K562 (cell line): ENCODE data around the gene XPC. TPM values are rescaled to one million over a fixed set of nuclear protein-coding genes. Genes with fewer than 3 reads are reported as not detected.
"Not testable (repeated sequence)": the region's sequence is repeated elsewhere in the genome, so short reads cannot be mapped to it uniquely, and the experiment has no call there.

Source experiments
- ATAC-seq: fragments of 200-7000 bp; cut with Tn5 transposase; 3 replicates; pipeline ENCODE4 v1.9.1; 2020; ENCODE audit warnings: moderate library complexity
- BruUV-seq: library from RNA; stranded (reverse); fragments of 400-500 nt; replicated peaks from 2 replicates; lab custom pipeline; 2021; lab: Mats Ljungman, UMichigan
- CTCF ChIA-PET: fragments of 300-600 bp; formaldehyde crosslinking; extraction: SDS; loops from one replicate; lab custom pipeline; 2021; ENCODE audit warnings: low intra/inter-chr PET ratio; lab: Yijun Ruan, JAX
- POLR2A ChIA-PET: fragments of 300-600, 350-650 bp; sonication (Branson Sonifier 250); formaldehyde crosslinking; extraction: SDS; loops from one replicate; lab custom pipeline; 2021; ENCODE audit warnings: antibody characterized with exemption, inconsistent platforms; lab: Yijun Ruan, JAX
- DNase-seq, 4 experiments: peaks; one replicate each; pipeline versions ENCODE4 v3.0.0 to v3.0.0-alpha.2; 2011 to 2018; ENCODE audit warnings: low spot score in 3 of 4, mixed read lengths in 3 of 4; ENCODE audit errors: extremely low read depth in 1 of 4
- FAIRE-seq: peaks from 2 replicates; lab custom pipeline; 2011; peaks lifted over from hg19 to GRCh38; lab: Jason Lieb, UNC
- H2AFZ ChIP-seq: 2 replicates; pipeline ENCODE4 v1.6.0; 2011; ENCODE audit warnings: low read depth, low read length, control low read depth, inconsistent platforms
- H3K27ac ChIP-seq: fragments of 200-600 bp; 3 replicates; pipeline ENCODE4 v1.8.0; 2011; ENCODE audit warnings: low read depth, mild to moderate bottlenecking, control low read depth, inconsistent platforms, low read length, moderate library complexity, mixed read lengths; ENCODE audit errors: extremely low read depth
- H3K27me3 ChIP-seq, 2 experiments: fragments of 300-600 bp in 1 of 2; 2 replicates in 1 of 2; 3 replicates in 1 of 2; pipeline versions ENCODE4 v1.6.0 to v1.8.0; 2011; ENCODE audit warnings: inconsistent platforms in 2 of 2, low read length in 2 of 2, mild to moderate bottlenecking in 1 of 2, mixed read lengths in 1 of 2, moderate library complexity in 1 of 2; ENCODE audit not compliant: control insufficient read depth in 2 of 2, insufficient read depth in 2 of 2
- H3K36me3 ChIP-seq: fragments of 300-600 bp; 3 replicates; pipeline ENCODE4 v1.8.0; 2011; ENCODE audit warnings: mild to moderate bottlenecking, low read length, inconsistent platforms; ENCODE audit not compliant: control insufficient read depth, insufficient read depth
- H3K4me1 ChIP-seq, 2 experiments: fragments of 200-600 bp in 1 of 2; replicated peaks in 1 of 2; 2 replicates in 1 of 2; 3 replicates in 1 of 2; pipeline versions ENCODE4 v1.5.1 to v1.8.0; 2011; ENCODE audit warnings: inconsistent platforms in 2 of 2, low read length in 2 of 2, mild to moderate bottlenecking in 1 of 2, mixed read lengths in 1 of 2, moderate library complexity in 1 of 2; ENCODE audit not compliant: control insufficient read depth in 2 of 2, insufficient read depth in 2 of 2
- H3K4me2 ChIP-seq: 2 replicates; pipeline ENCODE4 v1.6.1; 2011; ENCODE audit warnings: low read length, control low read depth, inconsistent platforms, mixed read lengths; ENCODE audit not compliant: insufficient read depth
- H3K4me3 ChIP-seq: fragments of 200-600 bp; sonication (generic), shearing (Covaris generic); 2 replicates; pipeline ENCODE4 v1.5.1; 2016; ENCODE audit warnings: control low read depth, inconsistent platforms
- H3K79me2 ChIP-seq: fragments of 200-600 bp; 3 replicates; pipeline ENCODE4 v1.8.0; 2011; ENCODE audit warnings: low read length, inconsistent platforms; ENCODE audit not compliant: control insufficient read depth, insufficient read depth
- H3K9ac ChIP-seq, 2 experiments: 2 replicates each; pipeline versions ENCODE4 v1.6.0 to v1.6.1; 2011; ENCODE audit warnings: low read depth in 2 of 2, low read length in 2 of 2, control low read depth in 1 of 2, inconsistent platforms in 1 of 2, mild to moderate bottlenecking in 1 of 2, mixed read lengths in 1 of 2; ENCODE audit not compliant: insufficient read depth in 1 of 2
- H3K9me1 ChIP-seq: one replicate; pipeline ENCODE4 v1.6.0; 2011; ENCODE audit warnings: inconsistent platforms, mild to moderate bottlenecking, low read length, moderate library complexity; ENCODE audit not compliant: control insufficient read depth, insufficient read depth
- H3K9me3 ChIP-seq: replicated peaks from 2 replicates; pipeline ENCODE4 v1.5.1; 2011; ENCODE audit warnings: low read depth, low read length, inconsistent platforms; ENCODE audit not compliant: control insufficient read depth, insufficient read depth
- H4K20me1 ChIP-seq: replicated peaks from 2 replicates; pipeline ENCODE4 v1.6.1; 2011; ENCODE audit warnings: low read length, inconsistent platforms, mixed read lengths; ENCODE audit not compliant: control insufficient read depth, insufficient read depth
- AFF1 ChIP-seq, 2 experiments: fragments of 450-650 bp; IDR thresholded peaks; 2 replicates each; pipeline ENCODE4 v1.6.1; 2018; ENCODE audit warnings: mild to moderate bottlenecking in 2 of 2, low read depth in 1 of 2; ENCODE audit not compliant: partially characterized antibody in 2 of 2
- CBX1 ChIP-seq: sonication (generic); IDR thresholded peaks from 2 replicates; pipeline ENCODE4 v1.6.1; 2016; ENCODE audit warnings: antibody characterized with exemption, low read depth, mild to moderate bottlenecking
- DACH1 ChIP-seq: fragments of 450-650 bp; IDR thresholded peaks from 2 replicates; pipeline ENCODE4 v1.6.1; 2018; ENCODE audit not compliant: partially characterized antibody
- HIVEP1 ChIP-seq: fragments of 250-450 bp; sonication (Bioruptor Pico); IDR thresholded peaks from 2 replicates; pipeline ENCODE4 v1.4.0; 2020; ENCODE audit warnings: mild to moderate bottlenecking
- RBM25 ChIP-seq: fragments of 200-400 bp; formaldehyde crosslinking; IDR thresholded peaks from 2 replicates; pipeline ENCODE4 v1.6.1; 2018; ENCODE audit warnings: low read length, low read depth, moderate library complexity; ENCODE audit not compliant: severe bottlenecking
- TRIM28 ChIP-seq: fragments of 450-650 bp; IDR thresholded peaks from 2 replicates; pipeline ENCODE4 v1.6.1; 2017
- ZNF121 ChIP-seq: sonication (generic); formaldehyde crosslinking; conservative IDR thresholded peaks from 2 replicates; pipeline ENCODE4 v1.8.0; 2022; ENCODE audit warnings: missing genetic modification reagents
- ZNF316 ChIP-seq: fragments of 450-650 bp; IDR thresholded peaks from 2 replicates; pipeline ENCODE4 v1.6.1; 2016
- WGBS: fragments of 100-300 bp; shearing (Covaris generic); methylation state at CpG from one replicate; pipeline ENCODE4 v1.1.6; 2016; ENCODE audit warnings: low coverage, mixed read lengths; ENCODE audit not compliant: insufficient coverage; ENCODE audit errors: missing lambda C conversion rate; 5-methylcytosine and 5-hydroxymethylcytosine counted together
- in situ Hi-C: fragments of 300-500 bp; cut with MboI; formaldehyde crosslinking; loops from 4 replicates; pipeline ENCODE4 v1.15.0; 2018; ENCODE audit warnings: inconsistent platforms, mixed read lengths
- intact Hi-C: fragments of 100-400 bp; cut with micrococcal nuclease; formaldehyde crosslinking; loops from 2 replicates; pipeline ENCODE4 v1.14.2; 2022
- polyA plus RNA-seq, 8 experiments: library from polyadenylated mRNA; depleted of rRNA in 4 of 8; stranded (reverse) in 5 of 8; unstranded in 3 of 8; fragments of >200 nt; fragmentation: Nextera tagmentation in 2 of 8; fragmentation: Illumina TruSeq in 1 of 8; extraction: Ambion mirVana in 2 of 8; extraction: Trizol in 1 of 8; gene quantifications; 2 replicates each; pipeline versions ENCODE4 v1.2.1 to v1.2.3, GENCODE V29; 2011 to 2014; ENCODE audit warnings: inconsistent platforms in 1 of 8, missing spikeins in 1 of 8
- total RNA-seq, 7 experiments: library from RNA; depleted of rRNA in 6 of 7; stranded (reverse); fragments of >200 nt in 6 of 7; fragmentation: Illumina TruSeq in 2 of 7; extraction: Trizol in 2 of 7; gene quantifications; 2 replicates each; pipeline versions ENCODE4 v1.2.1 to v1.2.3, GENCODE V29; 2011 to 2021; ENCODE audit warnings: low replicate concordance in 1 of 7

The XPC gene
- total and polyA plus RNA-seq, 9 of the 15 experiments (the other 6 are each of a cell fraction or from before 2014, with no cell fraction given): 3.8 to 54.7 (median 41.3) TPM

- 83% methylated on average over 5 of the region's 5 CpGs for WGBS
- H3K4me3 ChIP-seq, H3K4me2 ChIP-seq, intact Hi-C loops, H2AFZ ChIP-seq, ATAC-seq, H3K9me3 ChIP-seq, H4K20me1 ChIP-seq, H3K9ac ChIP-seq, POLR2A ChIA-PET, H3K27ac ChIP-seq, DNase-seq, CTCF ChIA-PET, H3K4me1 ChIP-seq, FAIRE-seq, in situ Hi-C loops, BruUV-seq, H3K79me2 ChIP-seq, H3K9me1 ChIP-seq, H3K27me3 ChIP-seq: not testable (repeated sequence)
- peaks cover 35% of the 10 kb centered on the region for H3K36me3 ChIP-seq
- TF ChIP-seq ZNF121 (CRISPR knock-in tag) (peak; percentile 63; the same call in 1 of the 2 replicates), RBM25 (peak; percentile 19)
Observed at GRCh38 chr3:14109821-14110220, 68.6 kb downstream of the XPC start.

GRCh38 chr3:14097616-14098391, 80.6 kb downstream of the XPC start:
- no peak for FAIRE-seq
- ChIA-PET CTCF (no interaction called here), POLR2A (interaction anchor here (1.0 kb wide), 1 partner anchor 9 kb away, joined by 4 read pairs; no protein-coding TSS in a partner anchor)
- no peaks in the 10 kb centered on the region for H3K79me2 ChIP-seq
- DNase-seq: no peak
- WGBS: under 1% methylated on average over 5 of the region's 5 CpGs
- no peak overlapping the region for H3K9ac ChIP-seq
- no peak for TF ChIP-seq DACH1
- TF ChIP-seq HIVEP1 (CRISPR knock-in tag): no peak
- no peak for TF ChIP-seq ZNF316
- TF ChIP-seq CBX1: no peak
- TF ChIP-seq TRIM28: no peak
- TF ChIP-seq AFF1 (IDR thresholded peaks at IDR 0.05; ENCODE audit: low read depth in 1 of 2, partially characterized antibody in 2 of 2): peak in 1 of 2 experiments; percentile 96
- no peak overlapping the region for H2AFZ ChIP-seq
- H4K20me1 ChIP-seq: no peaks in the 10 kb centered on the region
- peaks cover 14 to 16% of the 10 kb centered on the region in 2 experiments; a peak in 4 of 5 replicates for H3K27me3 ChIP-seq
- no peak overlapping the region for H3K4me3 ChIP-seq
- in situ Hi-C loops: no loop called here
- H3K4me2 ChIP-seq: no peak overlapping the region
- H3K9me3 ChIP-seq: no peaks in the 10 kb centered on the region
- no peak overlapping the region for H3K27ac ChIP-seq
- no peaks in the 10 kb centered on the region for H3K9me1 ChIP-seq
- no peak for ATAC-seq
- no peaks in the 10 kb centered on the region for H3K36me3 ChIP-seq
- intact Hi-C loops: no loop called here
- no TSS peak for BruUV-seq
- H3K4me1 ChIP-seq: no peaks in the 10 kb centered on the region
